Endothelial cell of umbilical vein (primary cell): ENCODE results near the gene NPFFR2. TPM values are rescaled to one million over a fixed set of nuclear protein-coding genes. Genes with fewer than 3 reads are reported as not detected.

Experiments
- BruUV-seq: library from RNA; stranded (reverse); fragments of 400-500 nt; replicated peaks from 2 replicates; lab custom pipeline; 2021; lab: Mats Ljungman, UMichigan
- CTCF ChIA-PET: fragments of 300-600, 350-600 bp; sonication (Branson Sonifier 250); formaldehyde crosslinking; loops from one replicate; lab custom pipeline; 2021; ENCODE audit warnings: antibody characterized with exemption, inconsistent platforms; lab: Charles Lee
- POLR2A ChIA-PET: fragments of 300-600, 350-600 bp; sonication (Branson Sonifier 250); formaldehyde crosslinking; loops from one replicate; lab custom pipeline; 2021; ENCODE audit warnings: antibody characterized with exemption, inconsistent platforms; lab: Charles Lee
- DNase-seq: peaks from one replicate; pipeline ENCODE4 v3.0.0-alpha.2; 2011; ENCODE audit warnings: low read depth, low spot score
- FAIRE-seq: peaks from 2 replicates; lab custom pipeline; 2011; peaks lifted over from hg19 to GRCh38; lab: Jason Lieb, UNC
- H2AFZ ChIP-seq: 2 replicates; pipeline ENCODE4 v1.6.0; 2012; ENCODE audit warnings: low read depth, low read length, control low read depth, inconsistent platforms
- H3K27ac ChIP-seq: 2 replicates; pipeline ENCODE4 v1.5.1; 2011; ENCODE audit warnings: low read depth, mild to moderate bottlenecking, control low read depth, low read length, moderate library complexity; ENCODE audit not compliant: insufficient read depth
- H3K27me3 ChIP-seq, 2 experiments: 2 replicates each; pipeline versions ENCODE4 v1.6.0 to v1.6.1; 2011; ENCODE audit warnings: low read length in 2 of 2, mixed read lengths in 1 of 2; ENCODE audit not compliant: control insufficient read depth in 2 of 2, insufficient read depth in 2 of 2
- H3K36me3 ChIP-seq, 2 experiments: 2 replicates in 1 of 2; 3 replicates in 1 of 2; pipeline ENCODE4 v1.5.1; 2011; ENCODE audit warnings: low read length in 2 of 2, mild to moderate bottlenecking in 1 of 2, moderate library complexity in 1 of 2; ENCODE audit not compliant: control insufficient read depth in 2 of 2, insufficient read depth in 2 of 2; ENCODE audit errors: extremely low read depth in 1 of 2
- H3K4me1 ChIP-seq: 3 replicates; pipeline ENCODE4 v1.5.1; 2011; ENCODE audit warnings: mild to moderate bottlenecking, low read length; ENCODE audit not compliant: control insufficient read depth, insufficient read depth; ENCODE audit errors: extremely low read depth
- H3K4me2 ChIP-seq: 2 replicates; pipeline ENCODE4 v1.6.1; 2011; ENCODE audit warnings: low read length, control low read depth, mixed read lengths; ENCODE audit not compliant: insufficient read depth
- H3K4me3 ChIP-seq, 3 experiments: fragments of 200-600 bp in 1 of 3; sonication (generic), shearing (Covaris generic) in 1 of 3; replicated peaks in 1 of 3; 2 replicates each; pipeline ENCODE4 v1.5.1; 2011 to 2016; ENCODE audit warnings: control low read depth in 3 of 3, low read length in 3 of 3, mild to moderate bottlenecking in 2 of 3, inconsistent platforms in 1 of 3, low read depth in 1 of 3, moderate library complexity in 1 of 3; ENCODE audit not compliant: insufficient read depth in 1 of 3
- H3K79me2 ChIP-seq: 2 replicates; pipeline ENCODE4 v1.6.0; 2012; ENCODE audit warnings: low read length, inconsistent platforms; ENCODE audit not compliant: control insufficient read depth, insufficient read depth
- H3K9ac ChIP-seq: replicated peaks from 2 replicates; pipeline ENCODE3; 2011; ENCODE audit warnings: low read length, control low read depth; ENCODE audit not compliant: insufficient read depth; ENCODE audit errors: extremely low read depth
- H3K9me1 ChIP-seq: replicated peaks from 3 replicates; pipeline ENCODE4 v1.6.0; 2011; ENCODE audit warnings: mild to moderate bottlenecking, low read length; ENCODE audit not compliant: control insufficient read depth, insufficient read depth; ENCODE audit errors: extremely low read depth
- H3K9me3 ChIP-seq: replicated peaks from 2 replicates; pipeline ENCODE4 v1.5.1; 2012; ENCODE audit warnings: low read length, inconsistent platforms; ENCODE audit not compliant: control insufficient read depth, insufficient read depth
- H4K20me1 ChIP-seq: replicated peaks from 2 replicates; pipeline ENCODE3; 2011; ENCODE audit warnings: mild to moderate bottlenecking, low read length; ENCODE audit not compliant: control insufficient read depth, insufficient read depth; ENCODE audit errors: extremely low read depth
- EZH2 ChIP-seq: IDR thresholded peaks from 2 replicates; pipeline ENCODE4 v1.6.1; 2012; ENCODE audit warnings: borderline replicate concordance, low read depth, mild to moderate bottlenecking, moderate library complexity, low read length, inconsistent platforms; ENCODE audit not compliant: severe bottlenecking
- FOS ChIP-seq: IDR thresholded peaks from 2 replicates; pipeline ENCODE4 v1.6.1; 2011; ENCODE audit warnings: mild to moderate bottlenecking, low read length, moderate library complexity, borderline replicate concordance; ENCODE audit not compliant: insufficient read depth
- GATA2 ChIP-seq: IDR thresholded peaks from 2 replicates; pipeline ENCODE4 v1.7.0; 2011; ENCODE audit warnings: low read depth, mild to moderate bottlenecking, moderate library complexity, mixed read lengths, low read length; ENCODE audit not compliant: insufficient read length, insufficient read depth
- JUN ChIP-seq: IDR thresholded peaks from 2 replicates; pipeline ENCODE4 v1.6.1; 2011; ENCODE audit warnings: borderline replicate concordance, low read depth; ENCODE audit not compliant: insufficient read length, insufficient read depth
- MYC ChIP-seq: IDR thresholded peaks from one replicate; pipeline ENCODE4 v1.6.1; 2011; ENCODE audit warnings: mild to moderate bottlenecking, low read depth, low read length
- POLR2A ChIP-seq: IDR thresholded peaks from 2 replicates; pipeline ENCODE4 v1.6.1; 2012; ENCODE audit warnings: low read depth, mild to moderate bottlenecking, control low read depth, low read length
- POLR2AphosphoS5 ChIP-seq: IDR thresholded peaks from 2 replicates; pipeline ENCODE4 v1.6.1; 2012; ENCODE audit warnings: low read depth, mild to moderate bottlenecking, control low read depth, low read length, moderate library complexity; ENCODE audit not compliant: insufficient read depth
- dilution Hi-C: fragments of 300-500 bp; cut with MboI; formaldehyde crosslinking; loops from one replicate; pipeline ENCODE4 v1.15.0; 2019; ENCODE audit warnings: low sequenced_read_pairs; ENCODE audit not compliant: extremely low pct_ligation_motif_present
- intact Hi-C: fragments of 100-400 bp; cut with micrococcal nuclease; formaldehyde crosslinking; loops from one replicate; pipeline ENCODE4 v1.10.0; 2022
- polyA plus RNA-seq, 4 experiments: library from polyadenylated mRNA; depleted of rRNA in 3 of 4; stranded (reverse) in 3 of 4; unstranded in 1 of 4; fragments of >200 nt; gene quantifications; 2 replicates each; pipeline versions ENCODE4 v1.2.1 to v1.2.3, GENCODE V29; 2011 to 2012; ENCODE audit warnings: missing spikeins in 1 of 4
- total RNA-seq: library from RNA; stranded (reverse); gene quantifications from 2 replicates; pipeline ENCODE4 v1.2.3, GENCODE V29; 2021
- TF ChIP-seq, protein P1 (sequence below), 2 donors: IDR thresholded peaks; 1 replicate in 1 of 2; 2 replicates in 1 of 2; pipeline ENCODE4 v1.5.1; 2011; ENCODE audit warnings: low read length in 2 of 2, mild to moderate bottlenecking in 2 of 2, moderate library complexity in 2 of 2, control low read depth in 1 of 2, inconsistent platforms in 1 of 2, low read depth in 1 of 2; ENCODE audit not compliant: insufficient read depth in 1 of 2; ENCODE audit errors: extremely low read depth in 1 of 2
- TF ChIP-seq, protein P2 (sequence below): IDR thresholded peaks from 2 replicates; pipeline ENCODE4 v1.6.1; 2011; ENCODE audit not compliant: insufficient read depth, insufficient read length

The NPFFR2 gene
- total and polyA plus RNA-seq, 2 donors (not counting 3 experiments of a cell fraction or from before 2014, with no cell fraction given) = 0.06 TPM; not detected in 1

DNA sequence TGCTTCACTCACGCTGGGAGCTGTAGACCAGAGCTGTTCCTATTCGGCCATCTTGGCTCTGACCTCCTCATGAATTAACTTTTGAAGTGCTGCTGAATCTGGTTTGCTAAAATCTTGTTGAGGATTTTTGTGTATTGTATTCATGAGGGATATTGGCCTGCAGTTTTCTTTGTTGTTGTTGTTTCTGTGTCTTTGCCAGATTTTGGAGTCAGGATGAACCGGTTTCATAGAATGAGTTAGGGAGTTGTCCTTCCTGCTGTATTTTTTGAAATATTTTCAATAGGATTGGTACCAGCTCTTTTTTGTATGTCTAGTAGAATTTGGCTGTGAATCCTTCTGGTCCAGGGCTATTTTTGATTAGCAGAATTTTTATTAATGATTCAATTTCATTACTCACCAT, 138.1 kb downstream of the NPFFR2 start:
- FAIRE-seq (no peak), DNase-seq (no peak)
- intact Hi-C loops = no loop called here
- Histone ChIP-seq H3K9me3 (no peaks in the 10 kb centered on the region), H3K4me1 (no peaks in the 10 kb centered on the region), H3K27me3 (no peaks in the 10 kb centered on the region), H3K4me3 (no peak overlapping the region), H3K79me2 (no peaks in the 10 kb centered on the region), H3K9ac (no peak overlapping the region), H3K4me2 (no peak overlapping the region), H3K27ac (no peak overlapping the region), H2AFZ (no peak overlapping the region), H4K20me1 (no peaks in the 10 kb centered on the region), H3K9me1 (no peaks in the 10 kb centered on the region), H3K36me3 (no peaks in the 10 kb centered on the region)
- no TSS peak for BruUV-seq
- dilution Hi-C loops = no loop called here
- ChIA-PET CTCF (no interaction called here), POLR2A (no interaction called here)
- TF ChIP-seq GATA2 (no peak), MYC (no peak), POLR2AphosphoS5 (no peak), FOS (no peak), JUN (no peak), POLR2A (no peak), EZH2 (no peak)
- TF ChIP-seq, protein P1, sequence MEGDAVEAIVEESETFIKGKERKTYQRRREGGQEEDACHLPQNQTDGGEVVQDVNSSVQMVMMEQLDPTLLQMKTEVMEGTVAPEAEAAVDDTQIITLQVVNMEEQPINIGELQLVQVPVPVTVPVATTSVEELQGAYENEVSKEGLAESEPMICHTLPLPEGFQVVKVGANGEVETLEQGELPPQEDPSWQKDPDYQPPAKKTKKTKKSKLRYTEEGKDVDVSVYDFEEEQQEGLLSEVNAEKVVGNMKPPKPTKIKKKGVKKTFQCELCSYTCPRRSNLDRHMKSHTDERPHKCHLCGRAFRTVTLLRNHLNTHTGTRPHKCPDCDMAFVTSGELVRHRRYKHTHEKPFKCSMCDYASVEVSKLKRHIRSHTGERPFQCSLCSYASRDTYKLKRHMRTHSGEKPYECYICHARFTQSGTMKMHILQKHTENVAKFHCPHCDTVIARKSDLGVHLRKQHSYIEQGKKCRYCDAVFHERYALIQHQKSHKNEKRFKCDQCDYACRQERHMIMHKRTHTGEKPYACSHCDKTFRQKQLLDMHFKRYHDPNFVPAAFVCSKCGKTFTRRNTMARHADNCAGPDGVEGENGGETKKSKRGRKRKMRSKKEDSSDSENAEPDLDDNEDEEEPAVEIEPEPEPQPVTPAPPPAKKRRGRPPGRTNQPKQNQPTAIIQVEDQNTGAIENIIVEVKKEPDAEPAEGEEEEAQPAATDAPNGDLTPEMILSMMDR (IDR thresholded peaks at IDR 0.05; ENCODE audit: extremely low read depth in 1 of 2, insufficient read depth in 1 of 2, low read depth in 1 of 2, low read length in 2 of 2) = no peak
- TF ChIP-seq, protein P2, sequence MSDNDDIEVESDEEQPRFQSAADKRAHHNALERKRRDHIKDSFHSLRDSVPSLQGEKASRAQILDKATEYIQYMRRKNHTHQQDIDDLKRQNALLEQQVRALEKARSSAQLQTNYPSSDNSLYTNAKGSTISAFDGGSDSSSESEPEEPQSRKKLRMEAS = no peak
